ENCODE measurements around the gene SEMA4C.
"Not testable (repeated sequence)": the region's sequence is repeated elsewhere in the genome, so short reads cannot be mapped to it uniquely, and the experiment has no call there.

SEMA4C gene

DNA sequence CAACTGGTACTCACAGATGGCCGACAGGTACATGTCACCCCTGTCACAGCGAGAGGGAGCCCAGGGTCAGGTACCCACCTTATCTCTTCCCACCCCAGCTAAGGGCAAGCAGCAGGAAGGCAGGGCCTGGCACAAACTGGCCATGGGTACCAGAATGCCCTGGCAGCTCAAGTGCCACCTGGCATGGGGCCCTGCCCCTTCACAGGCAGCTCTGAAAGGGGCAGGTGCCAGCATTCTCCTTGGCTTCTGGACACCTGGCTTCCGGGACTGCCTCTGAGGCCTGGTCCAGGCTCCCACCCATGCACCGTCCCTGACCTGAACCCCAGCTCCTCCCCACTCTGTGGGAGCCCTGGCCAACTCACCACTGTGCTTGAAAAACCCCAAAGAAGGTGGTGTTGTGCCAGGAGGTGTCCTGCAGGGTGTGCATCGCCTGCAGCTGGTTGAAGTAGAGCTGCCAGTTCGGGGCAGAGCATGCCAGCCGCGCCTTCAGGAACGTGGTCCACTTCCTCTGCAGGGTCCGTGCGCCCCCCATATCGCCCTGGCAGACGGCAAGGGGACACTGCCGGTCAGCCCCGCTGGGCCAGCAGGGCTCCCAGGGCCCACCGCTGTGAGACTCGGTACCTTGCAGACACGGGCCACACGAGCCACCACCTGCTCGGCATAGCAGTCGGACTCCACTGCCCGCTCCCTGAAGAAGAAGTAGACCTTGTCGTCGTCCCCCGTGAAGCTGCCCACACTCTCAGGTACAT, 5.4 kb downstream of the SEMA4C start:
- DNase-seq: no peak

DNA sequence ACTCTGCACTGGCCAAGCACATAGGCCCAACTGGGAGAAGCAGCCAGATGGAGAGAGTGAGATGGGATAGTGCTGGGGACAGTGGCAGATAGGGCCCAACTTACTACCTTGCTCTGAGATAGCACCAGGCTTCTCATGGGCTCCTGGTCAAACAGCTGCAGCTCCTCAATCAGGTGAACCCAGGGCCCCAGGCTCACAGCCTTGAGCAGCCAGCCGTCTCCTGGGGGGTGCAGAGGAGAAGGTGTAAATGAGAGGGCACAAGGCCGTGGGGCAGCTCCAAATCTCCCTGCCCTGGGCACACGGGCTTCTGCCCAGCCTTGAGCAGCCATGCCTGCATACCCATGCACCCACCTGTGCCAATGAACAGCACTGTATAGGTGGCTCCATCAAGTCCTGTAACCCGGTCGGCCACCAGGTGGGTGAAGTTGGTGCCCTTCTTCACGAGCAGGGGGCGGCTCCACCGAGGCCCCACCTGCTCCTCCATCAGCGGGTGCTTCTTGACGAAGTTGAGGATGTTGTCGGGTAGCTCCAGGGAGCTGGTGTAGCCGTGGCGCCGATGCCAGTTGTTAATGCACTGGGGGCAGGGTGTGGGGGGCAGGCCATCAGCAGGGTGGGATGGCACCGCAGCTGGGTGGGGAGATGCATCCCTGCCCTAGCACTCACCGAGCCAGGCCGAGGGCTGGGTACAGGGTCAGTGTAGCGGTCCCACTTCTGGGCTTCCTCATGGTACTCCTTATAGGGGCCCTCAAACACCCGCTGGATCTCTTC, 6.1 kb downstream of the SEMA4C start:
- no peak for DNase-seq

DNA sequence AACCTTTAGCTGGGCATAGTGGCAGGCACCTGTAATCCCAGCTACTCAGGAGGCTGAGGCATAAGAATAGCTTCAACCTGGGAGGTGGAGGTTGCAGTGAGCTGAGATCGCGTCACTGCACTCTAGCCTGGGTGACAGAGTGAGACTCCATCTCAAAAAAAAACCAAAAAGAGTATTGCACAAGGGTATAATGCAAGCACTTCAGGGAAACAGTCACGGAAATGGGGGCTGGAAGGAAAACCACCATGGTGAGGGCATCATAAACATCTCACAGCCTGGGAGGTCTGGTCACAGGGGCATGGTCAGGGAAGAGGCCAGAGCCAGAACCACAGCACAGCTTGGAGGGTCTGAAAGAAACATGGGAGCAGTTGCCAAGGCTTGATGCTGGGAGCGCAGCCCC, 6.8 kb downstream of the SEMA4C start:
- not testable (repeated sequence) for DNase-seq

DNA sequence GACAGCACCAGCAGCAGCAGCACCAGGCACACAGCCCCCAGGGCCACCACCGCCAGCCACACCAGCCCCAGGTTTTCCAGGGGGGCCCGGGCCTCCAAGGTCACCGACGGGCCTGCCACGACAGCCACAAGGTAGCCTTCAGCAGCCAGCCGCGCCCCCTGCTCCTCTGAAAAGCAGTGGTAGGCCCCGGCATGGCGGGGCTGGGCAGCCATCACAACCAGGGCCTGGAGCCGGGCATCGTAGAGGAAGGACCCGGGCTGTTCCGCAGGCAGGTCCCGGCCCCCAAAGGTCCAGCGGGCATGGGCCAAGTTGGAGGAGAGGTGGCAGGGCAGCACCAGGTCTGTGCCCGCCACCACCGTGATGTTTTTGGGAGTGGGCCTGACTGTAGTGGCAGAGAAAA, 8.8 kb downstream of the SEMA4C start:
- DNase-seq: no peak

DNA sequence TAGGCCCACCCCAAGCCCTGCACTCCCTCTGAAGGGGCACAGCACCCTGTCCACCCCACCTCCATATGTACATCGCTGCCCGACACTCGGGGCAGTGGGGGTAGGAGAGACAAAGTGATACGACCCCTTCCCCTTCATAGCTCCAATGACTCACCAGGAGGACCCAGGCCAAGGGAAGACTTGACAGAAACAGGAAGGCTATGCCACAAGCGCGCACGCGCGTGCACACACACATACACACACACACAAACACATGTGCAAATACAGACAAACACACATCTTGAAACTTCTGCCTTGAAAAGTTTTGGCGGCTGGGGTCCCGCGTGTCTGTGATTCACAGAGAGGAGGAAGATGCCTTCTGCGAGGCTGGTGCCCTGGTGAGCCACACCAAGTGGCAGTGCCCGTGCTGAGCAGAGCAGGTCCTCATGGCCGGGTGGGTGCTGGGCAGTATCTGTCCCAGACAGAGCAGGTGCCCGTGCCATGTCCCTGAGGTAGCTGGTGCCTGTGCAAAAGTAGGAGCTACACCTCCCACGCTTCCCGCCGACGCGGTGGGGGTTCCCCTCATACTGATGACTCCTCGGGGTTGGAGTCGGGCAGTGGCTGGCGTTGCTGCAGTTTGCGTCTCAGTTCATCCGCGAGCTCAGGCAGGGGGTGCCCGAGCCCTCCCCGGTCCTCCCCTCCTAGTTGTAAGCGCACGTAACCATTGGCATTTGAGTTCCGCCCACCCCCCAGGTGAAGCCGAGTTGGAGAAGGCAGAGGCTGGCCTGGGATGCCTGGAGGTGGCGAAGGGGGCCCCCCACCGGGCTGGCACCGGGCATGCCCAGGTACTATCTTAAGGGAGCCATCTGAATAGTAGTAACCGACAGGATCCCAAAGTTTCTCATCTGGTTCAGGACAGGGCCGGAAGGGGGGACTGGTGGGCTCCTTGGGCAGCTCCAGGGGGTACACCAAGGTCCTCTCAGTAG, 9.5 kb downstream of the SEMA4C start:
- DNase-seq: no peak

DNA sequence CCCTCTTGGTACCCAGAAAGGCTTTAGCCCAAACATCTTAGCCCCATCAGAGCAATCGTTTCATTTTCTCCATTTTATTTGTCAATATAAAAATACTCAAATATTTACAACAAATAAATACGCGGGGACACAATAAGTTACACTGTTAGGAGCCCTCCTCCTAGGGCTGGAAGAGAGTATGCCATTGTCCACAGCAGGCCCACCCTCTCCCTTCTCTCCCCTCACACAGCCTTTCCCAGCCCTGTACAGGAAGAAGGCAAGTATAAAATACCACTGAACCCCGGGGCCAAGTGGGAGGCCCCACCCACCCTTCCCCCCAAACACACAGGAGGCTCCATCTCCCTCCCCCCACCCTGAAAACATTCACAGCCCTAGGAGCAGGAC, 10.2 kb downstream of the SEMA4C start:
- DNase-seq: no peak

DNA sequence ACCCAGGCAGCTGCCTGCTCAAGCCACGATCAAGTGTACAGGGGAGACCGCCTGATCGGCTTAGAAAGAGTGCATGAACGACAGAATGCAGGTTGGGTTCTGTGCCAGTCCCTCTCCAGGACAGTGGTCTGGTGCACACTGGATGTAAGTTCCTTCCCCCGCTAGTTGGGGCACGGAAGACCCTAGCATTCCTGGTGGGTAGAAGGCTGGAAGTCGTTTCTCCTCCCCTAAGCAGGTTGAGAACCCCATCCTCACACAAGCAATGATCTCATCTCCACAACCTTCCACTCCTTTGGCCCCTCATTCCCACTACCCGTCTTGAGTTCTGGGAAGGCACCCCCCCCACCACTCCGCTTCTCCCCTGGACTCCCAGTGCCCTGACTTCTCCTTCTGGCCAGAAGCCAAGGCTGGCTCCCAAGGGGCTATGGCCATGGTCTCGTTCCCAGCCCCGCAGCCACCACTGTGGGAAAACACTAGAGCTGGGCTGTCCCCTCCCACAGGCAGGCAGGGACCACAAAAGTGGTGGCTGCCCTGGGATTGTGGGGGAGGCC, 10.7 kb downstream of the SEMA4C start:
- no peak for DNase-seq

DNA sequence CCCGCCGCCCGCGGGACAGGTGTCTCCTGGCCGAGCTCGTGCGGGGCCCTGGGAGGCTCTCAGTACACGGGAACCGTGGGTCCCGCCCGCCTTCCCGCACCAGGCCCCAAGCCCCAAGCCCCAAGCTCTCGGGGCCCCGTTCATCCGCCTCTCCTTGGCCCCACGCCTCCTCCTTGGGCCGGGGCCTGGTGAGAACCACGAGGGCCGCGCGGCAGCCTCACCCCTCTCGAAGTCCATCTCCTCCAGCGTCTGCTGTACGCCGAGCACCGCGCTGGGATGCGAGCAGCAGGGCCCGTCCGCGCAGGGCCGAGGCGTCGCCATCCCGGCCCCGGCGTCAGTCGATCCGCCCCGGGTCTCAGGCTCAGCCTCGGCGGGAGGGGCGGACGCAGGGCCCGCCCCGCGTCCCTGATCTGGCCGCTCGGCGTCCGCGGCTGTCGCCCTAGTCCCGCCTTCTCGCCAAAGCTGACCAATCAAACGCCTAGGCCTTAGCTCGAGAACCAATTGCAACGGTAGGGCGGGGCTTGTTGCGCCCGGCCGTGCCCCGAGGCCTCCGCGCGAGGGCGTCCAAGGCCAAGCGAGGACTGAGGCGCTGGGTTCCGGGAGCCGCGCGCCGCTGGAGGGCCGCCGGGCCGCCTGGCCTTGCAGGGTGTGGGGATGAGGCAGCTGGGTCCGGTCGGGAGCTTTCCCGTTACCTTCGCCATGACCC, 12.1 kb downstream of the SEMA4C start, which contains the start of gene ANKRD39:
ANKRD39 (minus strand) TSS at position 350 of the 706 bp plus-strand sequence; CDS start at position 321, 29 bp downstream.
- DNase-seq: peak; percentile 98

DNA sequence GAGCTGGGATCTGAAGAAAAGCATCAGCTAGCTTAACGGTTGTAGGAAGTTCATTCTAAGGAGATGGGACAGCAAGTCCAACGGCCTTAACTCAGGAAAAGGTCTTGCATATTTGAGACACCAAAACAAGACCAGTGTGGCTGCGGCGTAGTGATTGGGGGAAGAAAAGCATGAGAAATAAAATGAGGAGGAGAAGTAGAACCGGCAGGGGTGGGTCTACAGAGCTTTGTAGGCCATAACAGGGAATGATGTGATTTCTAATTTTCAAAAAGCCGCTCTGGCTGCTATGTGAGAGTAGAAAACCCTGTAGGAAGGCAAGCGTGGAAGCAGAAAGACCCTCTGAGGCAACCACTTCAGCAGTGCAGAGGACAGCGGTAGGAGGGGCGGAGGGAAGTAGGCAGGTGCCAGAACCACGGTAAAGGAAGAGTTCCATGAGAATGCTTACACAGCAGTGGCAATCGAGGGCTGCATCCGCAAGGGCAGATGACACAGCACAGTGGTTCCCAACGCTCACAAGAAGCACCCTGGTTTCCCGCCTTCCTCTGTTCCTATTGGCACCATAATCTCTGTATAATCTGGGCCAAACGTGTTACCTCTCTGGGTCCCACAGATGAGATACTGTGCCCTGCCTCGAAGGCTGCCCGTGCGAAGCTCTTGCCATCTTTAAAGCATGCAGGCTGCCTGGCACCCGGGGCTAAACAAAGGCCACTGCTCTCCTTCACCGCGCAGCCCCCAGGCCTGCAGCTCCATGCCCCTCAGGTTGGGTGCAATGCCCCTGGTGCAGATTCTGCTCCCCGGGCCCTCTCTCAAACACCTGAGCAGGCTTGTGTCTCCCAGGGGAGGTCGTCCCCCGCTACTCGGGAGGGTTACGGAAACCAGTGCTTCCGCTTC, 12.9 kb downstream of the SEMA4C start:
- DNase-seq: peak; percentile 23

DNA sequence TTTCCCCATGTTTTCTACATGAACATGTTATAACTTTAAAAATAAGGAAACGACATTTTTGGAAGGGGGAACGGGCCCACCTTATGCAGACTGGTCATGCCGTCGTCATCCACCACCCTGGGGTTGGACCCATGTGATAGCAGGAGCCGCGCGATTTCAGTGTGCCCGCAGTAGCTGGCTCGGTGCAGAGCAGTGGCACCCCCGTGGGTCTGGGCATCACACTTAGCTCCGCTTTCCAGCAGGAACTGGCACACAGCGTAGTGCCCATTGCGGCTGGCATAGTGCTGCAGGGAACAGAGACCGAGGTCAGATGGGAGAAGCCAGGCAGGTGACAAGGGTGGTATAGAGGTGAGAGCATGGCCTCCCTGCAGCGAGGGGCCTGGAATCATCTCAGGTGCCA, 16.6 kb downstream of the SEMA4C start:
- no peak for DNase-seq

DNA sequence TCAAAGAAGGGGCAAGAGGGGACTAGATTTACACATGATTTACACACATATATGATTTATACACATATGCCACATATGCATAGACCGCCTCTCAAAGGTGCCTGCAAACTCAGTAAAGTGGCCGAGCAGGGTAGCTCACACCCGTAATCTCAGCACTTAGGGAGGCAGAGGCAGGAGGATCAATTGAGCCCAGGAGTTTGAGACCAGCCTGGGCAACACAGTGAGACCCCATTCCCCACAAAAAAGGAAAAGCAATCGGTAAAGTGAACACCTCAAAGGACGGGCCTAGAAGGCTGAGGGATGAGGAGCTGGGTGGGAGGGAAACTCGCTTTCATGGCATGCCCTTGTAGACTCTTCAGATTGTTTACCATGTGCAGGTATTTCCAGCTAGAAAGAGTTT, 17.2 kb downstream of the SEMA4C start:
- DNase-seq: no peak

DNA sequence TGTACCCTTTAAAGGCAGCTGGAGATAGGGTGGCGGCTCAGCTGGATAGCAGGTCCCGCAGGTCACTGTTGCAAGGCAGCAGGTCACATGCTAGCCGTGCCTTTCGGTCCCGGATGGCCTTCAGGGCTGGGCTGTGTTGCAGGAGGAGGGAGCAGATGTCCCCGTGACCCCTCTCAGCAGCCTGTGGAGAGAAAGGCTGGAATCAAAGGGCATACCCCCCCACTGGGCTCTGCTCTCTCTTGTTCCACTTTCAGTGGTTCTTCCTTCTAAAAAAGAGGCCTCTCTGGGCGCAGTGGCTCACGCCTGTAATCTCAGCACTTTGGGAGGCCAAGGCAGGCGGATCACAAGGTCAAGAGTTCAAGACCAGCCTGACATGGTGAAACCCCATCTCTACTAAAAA, 21.6 kb downstream of the SEMA4C start:
- DNase-seq: no peak

DNA sequence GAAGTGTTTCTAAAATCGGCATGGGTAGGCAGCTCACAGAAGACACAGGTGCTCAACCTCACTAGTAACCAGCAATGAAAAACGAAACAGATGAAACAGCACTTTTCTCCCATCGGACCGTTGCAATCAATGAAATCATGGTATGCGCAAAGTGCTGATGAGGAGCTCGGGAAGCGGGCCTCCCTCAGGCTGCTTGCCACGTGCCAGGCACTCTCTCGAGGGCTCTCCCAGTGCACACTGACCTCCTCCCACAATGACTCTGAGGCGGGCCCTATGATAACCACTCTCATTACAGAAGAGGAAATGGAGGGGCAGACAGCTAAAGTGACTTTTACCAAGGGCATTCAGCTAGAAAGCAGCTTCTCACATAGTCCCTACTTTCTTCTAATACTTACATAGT, 22.3 kb downstream of the SEMA4C start:
- DNase-seq: no peak

DNA sequence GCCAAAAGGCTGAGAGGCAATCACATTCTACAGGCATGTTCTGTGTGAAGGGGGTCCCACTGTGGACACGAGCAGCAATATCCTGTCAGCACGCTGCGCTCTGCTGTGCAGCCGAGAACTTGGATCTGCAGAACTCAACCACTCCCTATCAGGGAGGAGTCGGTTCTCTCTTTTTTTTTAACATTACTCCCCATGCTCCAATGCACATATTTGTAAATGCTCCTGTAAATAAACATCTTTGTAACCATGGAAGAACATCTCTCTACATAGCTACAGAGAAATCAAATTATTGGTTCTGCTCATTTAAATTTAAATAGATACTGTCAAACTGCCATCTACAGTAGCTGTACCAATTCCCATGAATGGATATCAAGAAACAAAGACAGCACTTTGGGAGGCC, 23.1 kb downstream of the SEMA4C start:
- DNase-seq: no peak

DNA sequence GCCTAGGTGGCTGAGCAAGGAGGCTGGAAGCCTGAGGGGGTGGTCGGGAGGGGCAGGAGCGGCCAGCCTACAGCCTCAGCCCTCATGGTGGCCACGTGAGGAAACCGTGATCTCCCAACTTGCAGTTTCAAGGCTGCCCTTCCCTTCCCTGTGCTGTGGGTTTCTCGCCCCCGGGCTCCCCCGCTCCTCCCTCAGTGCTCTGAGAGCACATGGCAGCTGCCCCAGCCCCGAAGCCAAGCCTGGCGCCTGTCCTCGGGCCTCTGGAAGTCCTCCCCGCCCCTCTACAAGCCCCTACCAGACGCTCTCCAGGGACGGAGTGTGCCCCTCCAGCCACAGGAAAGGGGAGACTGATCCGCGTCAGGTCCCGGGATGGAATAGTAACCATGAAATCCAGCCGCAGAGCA, 25.5 kb downstream of the SEMA4C start:
- DNase-seq: no peak

DNA sequence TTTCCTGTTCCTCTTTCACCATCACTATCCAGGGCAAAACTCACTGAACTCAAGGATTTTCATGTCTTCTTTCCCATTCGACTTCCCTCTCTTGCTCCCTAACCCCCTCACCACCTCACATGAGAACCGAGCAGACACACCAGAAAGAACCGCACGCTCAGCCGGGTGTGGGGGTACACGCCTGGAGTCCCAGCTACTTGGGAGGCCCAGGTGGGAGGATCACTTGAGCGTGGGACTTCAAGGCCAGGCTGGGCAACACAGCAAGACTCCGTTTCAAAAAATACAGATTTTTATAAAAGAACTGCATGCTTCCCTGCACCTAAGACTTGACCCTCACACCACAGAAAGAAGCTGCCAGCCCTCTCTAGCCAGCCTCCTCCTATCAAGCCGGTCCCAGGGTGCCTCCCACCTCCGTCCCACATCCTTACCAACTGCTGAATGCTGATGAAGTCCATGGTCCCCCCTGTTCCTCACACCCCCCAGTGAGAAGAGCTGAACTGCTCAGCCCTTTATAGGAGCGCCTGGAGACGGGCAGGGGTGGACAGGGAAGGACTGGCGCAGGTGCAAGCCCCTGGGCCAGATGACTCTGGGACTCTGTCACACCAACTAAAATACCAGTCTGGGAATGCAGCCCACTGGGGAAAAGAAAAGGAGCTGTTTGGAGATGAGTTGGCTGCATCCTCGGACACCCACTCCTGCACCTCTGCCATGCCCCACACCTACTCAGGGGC, 26.2 kb downstream of the SEMA4C start, which contains the start of gene ANKRD23:
ANKRD23 (minus strand) TSS at position 484 of the 731 bp plus-strand sequence; CDS start at position 455, 29 bp downstream.
- DNase-seq: no peak

DNA sequence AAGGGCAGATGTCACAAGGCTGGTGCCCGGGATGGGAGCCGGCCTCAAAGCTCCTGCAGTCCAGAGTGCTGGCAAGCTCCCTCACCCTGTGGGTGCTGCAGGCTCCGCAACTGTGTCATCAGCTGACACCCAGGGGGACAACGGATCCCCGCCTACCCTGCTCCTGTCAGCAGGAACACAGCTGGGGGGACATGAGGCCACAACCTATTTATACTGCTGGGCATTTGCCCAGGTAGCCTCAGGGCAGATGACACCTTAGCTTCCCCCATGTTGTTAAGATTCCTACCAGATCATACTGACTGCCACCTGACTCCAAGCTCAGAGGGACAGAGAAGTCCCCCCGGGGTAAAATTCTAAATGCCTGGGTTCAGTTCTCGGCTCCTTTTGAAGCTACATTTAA, 27.3 kb downstream of the SEMA4C start:
- no peak for DNase-seq

DNA sequence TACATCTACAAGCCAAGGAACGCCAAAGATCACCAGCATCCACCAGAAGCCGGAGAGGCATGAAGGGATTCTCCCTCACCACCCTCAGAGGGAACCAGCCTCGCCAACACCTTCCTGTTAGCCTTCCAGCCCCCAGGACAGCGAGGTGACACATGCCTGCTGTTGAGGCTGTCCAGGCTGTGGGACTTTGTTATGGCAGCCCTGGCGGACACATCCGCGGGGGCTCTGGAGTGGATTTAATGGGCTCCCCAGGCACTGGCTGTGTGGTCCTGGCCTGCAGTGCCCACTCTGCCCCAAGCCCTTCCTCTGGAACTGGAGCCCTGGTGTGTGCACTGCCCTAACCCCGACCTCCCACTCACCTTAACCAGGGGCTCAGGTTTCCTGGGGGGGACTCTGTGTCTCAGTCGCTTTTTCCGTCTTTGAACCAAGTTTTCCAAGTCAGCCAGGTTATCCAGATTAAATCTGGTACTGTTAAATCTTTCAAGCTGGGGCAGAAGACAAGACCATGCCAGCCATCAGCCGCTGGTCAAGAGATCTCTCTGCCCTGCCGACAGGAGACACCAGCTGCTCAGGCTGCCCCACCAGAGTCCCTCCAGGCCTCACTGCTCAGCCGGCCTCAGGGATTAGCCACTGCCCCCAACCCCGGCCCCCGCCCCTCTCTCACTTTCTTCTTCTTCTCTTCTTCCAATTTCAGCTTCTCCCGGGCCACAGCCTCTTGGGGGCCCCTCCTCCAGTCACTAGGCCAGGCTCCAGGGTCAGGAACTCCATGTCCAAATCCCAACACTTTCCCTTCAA, 28.0 kb downstream of the SEMA4C start:
- DNase-seq: no peak

All from NCI-H1694 treated with DMSO at 0.1 percent for 48 hours (cell line).